HG02970 (cell line): Measurements from ENCODE around the gene INTS15.
"Not testable (repeated sequence)": the region's sequence is repeated elsewhere in the genome, so short reads cannot be mapped to it uniquely, and the experiment has no call there.

Experiments used
- ATAC-seq: cut with Tn5 transposase; IDR thresholded peaks from one replicate; pipeline ENCODE4 v1.9.1; 2021; ENCODE audit warnings: mild to moderate bottlenecking, moderate library complexity, moderate number of reproducible peaks; ENCODE audit not compliant: unreplicated experiment, low FRiP score

The INTS15 gene

DNA sequence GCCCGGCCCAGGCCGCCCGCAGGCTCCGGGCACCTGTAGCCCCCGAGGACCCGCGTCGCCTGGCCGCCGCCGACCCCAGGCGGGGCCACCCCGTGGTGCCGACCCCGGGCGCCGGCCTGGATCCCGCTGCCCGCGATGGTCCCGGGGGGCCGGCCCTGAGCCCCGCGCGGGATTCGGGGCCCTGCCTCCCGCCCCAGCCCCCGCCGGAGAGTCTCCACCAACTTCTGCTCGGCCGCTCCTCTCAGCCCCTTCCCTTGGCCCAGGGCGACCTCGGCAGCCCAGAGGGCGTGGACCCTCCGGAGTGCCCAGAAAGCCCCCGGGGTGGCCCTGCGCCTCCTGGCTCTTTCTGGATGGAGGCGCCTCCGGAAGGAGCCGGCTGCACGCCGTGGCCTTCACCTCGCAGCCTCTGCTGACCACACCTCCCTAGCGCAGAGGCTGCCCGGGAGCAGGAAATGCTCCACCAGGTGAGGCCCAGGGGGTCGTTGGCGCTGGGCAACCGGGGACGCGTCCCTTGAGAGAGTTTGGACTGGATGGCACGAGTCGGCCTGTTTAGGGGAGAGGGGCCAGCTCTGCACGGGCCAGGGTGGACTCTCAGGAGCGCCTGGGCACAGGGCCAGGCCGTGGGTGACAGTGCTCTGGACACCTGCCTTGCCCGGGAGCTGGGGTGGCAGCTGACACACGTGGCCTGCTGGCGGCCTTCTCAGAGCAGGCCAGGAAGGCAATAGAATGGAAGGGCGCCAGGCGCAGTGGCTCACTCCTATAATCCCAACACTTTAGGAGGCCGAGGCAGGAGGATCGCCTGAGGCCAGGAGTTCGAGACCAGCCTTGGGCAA lies 26.1 kb downstream of the INTS15 start:
- no peak for ATAC-seq

DNA sequence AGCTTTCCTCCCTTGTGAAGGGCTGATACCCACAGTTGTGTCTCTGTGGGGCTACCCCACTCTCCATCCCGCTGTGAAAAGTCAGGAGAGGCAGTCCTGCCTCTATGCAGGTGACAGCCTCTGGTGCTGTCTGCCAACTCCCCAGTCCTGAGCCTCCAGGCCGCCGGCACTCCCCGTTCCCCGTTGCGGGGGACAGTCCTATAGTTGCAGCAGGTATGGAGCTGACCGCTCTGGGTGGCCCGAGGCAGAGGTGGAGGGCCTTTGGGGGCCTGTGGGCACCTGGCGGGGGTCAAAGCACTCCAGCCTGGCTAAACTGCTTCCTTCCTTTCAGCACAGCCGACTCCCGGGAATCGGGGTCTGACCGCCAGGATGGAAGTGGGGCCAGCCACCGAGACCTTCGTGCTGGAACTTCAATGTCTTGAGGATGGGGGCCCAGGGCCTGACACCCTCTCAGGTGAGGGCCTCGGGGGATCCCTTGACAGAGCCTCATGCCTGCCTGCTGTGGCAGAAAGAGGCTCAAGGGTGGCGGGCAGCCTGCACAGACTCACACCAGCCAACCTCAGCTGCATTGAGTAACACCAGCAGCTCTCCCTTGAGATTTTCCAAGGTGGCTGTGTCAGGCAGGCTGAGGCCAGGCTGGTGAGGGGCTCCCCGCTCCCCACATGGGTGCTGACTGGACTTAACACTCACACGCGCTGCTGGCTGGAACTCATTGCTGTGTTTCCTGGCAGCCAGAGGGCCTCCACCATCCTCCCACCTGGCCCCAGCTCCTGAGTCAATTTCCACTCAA lies 27.2 kb downstream of the INTS15 start:
- ATAC-seq, result no peak

DNA sequence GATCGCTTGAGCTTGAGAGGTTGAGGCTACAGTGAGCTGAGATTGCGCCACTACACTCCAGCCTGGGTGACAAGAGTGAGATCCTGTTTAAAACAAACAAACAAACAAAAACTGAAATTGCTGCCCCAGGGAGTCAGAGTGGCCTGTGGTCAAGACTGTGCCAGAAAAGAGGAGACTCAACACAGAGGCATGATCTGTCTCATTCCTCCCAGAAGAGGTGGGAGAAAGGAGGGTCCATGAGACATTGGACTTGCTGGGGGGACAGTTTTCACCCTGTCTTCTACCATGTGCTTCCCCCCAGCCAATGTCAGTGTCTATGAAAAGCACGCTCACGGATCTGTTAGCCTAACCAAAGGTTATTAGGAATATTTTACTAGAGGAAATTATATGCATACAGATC lies 28.8 kb downstream of the INTS15 start:
- no peak for ATAC-seq

DNA sequence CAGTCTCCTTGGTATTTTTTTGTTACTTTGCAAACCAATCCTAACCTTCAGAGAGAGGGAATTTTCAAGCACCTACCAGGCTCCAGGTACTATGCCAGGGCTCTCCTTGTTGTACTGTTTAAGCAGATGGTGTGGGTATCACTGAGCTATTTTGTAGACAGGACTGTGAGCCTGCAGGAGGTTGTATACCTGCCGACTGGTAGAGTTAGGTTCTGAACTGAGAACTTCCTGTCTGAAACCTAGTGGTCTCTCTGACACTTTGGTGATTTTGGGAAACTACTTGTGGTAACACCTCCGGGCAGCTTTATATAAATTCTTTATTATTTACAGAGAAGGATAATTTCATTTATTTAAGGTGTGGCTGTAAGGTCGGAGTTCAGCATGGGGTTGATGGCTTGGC lies 30.1 kb downstream of the INTS15 start:
- ATAC-seq, result no peak

DNA sequence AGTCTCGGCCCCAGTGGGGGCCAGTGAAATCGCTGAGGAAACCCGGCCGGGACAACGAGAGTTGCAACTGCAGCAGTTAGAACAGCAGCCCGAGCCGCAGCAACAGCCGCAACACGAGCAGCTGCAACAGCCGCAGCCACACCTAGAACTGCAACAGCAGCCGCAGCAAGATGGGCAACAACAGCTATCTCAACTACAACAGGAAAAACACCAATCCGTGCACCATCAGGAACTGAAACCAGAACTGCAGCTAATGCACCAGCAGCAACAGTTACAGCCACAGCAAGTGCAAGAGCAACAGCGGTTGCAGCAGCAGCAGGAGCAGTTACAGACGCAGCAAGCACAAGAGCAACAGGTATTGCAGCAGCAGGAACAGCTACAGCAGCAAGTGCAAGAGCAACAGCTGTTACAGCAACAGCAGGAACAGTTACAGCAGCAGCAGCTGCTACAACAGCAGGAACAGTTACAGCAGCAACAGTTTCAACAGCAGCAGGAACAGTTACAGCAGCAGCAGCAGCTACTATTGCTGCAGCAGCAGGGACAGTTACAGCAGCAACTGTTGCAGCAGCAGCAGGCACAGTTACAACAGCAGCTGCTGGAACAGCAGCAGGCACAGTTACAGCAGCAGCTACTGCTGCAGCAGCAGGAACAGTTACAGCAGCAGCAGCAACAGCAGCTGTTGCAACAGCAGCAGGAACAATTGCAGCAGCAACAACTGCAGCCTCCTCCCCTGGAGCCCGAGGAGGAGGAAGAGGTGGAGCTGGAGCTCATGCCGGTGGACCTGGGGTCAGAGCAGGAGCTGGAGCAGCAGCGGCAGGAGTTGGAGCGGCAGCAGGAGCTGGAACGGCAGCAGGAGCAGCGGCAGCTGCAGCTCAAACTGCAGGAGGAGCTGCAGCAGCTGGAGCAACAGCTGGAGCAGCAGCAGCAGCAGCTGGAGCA lies 31.6 kb downstream of the INTS15 start:
- no peak for ATAC-seq

DNA sequence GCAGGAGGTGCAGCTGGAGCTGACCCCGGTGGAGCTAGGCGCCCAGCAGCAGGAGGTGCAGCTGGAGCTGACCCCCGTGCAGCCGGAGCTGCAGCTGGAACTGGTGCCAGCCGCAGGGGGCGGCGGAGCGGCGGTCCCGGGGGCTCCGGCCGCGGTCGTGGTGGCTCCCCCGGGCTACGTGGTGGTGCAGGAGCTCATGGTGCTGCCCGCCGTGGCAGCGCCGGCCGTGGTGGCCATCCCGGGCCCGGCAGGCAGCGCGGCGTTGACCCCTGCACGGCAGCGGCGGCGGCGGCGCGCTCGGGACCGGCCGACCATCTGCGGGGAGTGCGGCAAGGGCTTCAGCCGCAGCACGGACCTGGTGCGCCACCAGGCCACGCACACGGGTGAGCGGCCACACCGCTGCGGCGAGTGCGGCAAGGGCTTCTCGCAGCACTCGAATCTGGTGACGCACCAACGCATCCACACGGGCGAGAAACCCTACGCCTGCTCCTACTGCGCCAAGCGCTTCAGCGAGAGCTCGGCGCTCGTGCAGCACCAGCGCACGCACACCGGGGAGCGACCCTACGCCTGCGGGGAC lies 32.4 kb downstream of the INTS15 start:
- ATAC-seq, result no peak

DNA sequence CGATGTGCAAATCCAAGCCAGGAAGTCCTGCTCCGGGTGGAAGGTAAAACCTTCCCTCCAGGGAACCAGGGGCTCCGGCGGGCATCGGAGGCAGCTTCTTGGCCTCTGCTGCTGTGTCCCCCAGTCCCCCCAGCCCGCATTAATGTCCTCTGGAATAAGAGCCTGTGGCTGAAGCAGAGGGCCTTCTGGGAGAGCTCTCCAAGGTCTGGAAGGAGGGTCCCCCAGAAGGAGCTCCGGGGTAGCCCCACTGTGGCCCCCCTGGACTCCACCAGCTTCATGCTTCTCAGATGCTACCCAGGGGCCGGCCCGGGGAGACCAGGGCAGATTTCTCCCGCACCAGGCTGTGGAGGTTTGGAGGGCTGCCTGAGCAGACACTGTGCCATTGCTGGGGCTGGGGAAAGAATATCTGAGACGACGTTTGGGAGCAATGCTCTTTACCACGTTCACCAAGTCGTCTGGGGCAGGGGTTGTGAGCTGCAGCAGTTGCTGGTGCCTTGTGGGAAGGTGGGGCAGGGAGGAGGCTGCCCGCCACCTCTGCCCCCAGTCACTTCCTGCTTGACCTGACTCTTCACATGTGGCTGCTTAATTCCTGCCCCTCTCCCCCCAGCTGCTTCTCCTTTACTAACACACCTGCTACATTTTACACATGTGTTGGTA lies 33.9 kb downstream of the INTS15 start:
- no peak for ATAC-seq

DNA sequence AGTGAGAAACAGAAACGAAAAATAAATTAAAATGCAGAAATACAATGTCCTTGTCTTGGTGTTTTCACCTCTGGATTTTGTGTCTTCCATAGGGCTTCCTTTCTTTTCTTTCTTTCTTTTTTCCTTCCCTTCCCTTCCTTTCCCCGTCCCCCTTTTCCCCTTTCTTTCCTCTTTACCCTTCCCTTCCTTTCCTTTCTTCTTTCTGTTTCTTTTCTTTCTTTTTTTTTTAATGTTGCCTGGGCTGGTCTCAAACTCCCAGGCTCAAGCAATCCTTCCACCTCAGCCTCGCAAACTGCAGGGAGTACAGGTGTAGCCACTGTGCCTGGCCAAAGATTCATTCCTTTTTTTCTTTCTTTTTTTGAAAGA lies 34.4 kb downstream of the INTS15 start:
- ATAC-seq, result no peak

DNA sequence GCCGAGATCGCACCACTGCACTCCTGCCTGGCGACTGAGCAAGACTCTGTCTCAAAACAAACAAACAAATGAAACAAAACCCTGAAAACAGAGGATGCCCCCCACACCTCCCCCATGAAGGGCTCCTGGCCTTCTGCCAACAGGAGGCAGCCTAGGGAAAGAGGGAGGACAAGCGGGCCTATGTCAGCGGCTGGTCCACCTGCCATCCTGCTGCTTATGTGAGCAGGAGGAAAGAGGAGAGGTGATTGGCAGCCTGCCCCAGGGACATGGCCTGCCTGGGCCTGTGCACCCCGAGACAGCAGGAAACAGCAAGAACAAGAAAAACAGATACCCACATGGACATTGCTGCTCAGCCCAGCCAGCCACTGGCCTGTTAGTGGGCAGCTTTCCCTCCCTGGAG lies 38.2 kb downstream of the INTS15 start:
- ATAC-seq, result no peak

DNA sequence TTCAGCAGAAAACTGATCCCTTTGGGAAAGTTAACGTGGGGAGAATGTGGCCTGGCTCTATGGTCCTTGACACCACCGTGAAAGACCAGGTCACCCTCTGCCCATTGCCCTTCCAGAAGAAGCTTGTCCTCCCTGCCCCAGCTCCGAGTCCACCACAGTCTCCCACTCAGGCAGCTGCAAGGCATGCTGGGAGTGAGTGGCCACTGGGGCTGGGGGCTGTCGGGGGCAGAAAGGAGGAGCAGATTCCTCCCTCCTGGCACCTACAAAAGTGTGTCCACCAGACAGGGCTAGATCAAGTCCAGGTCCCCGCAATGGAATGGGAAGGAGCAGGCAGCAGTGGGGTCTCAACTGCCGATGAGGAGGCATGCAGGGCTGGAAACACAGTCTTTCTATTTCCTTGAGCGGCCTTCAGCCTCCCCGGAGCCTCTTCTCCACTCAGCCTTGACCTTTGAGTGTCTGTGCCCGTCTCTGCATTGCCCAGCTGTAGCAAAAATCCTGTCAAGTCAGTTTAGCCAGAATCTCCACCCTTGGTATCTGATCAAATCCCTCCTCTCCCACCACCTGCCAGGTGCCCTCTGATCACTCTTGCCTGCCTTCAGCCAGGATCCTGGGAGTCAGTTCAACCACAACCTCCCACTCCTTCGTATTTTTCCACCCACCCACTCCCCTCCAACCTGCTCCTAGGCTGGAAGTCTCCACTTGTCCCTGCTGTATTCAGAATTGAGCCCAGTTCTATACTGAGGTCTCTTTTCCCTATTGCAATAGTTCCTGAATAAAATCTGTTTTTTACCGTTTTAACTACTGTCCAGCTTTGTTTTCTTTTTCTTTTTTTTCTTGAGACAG lies 40.4 kb downstream of the INTS15 start:
- ATAC-seq, result no peak

DNA sequence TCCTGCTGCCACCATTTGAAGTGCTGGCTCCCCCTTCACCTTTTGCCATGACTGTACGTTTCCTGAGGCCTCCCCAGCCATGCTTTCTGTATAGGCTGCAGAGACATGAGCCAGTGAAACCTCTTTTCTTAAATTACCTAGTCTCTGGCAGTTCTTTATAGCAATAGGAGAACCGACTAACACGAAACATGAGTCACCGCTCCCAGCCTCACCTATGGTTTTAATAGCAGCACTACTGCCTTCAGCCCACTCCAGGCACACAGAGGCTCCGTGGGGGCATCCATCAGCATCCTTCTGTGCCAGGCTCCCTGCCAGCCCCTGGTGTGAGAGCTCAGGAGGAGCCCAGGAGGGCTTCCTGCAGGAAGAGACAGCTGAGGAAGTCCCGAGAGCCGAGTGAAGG lies 41.8 kb downstream of the INTS15 start:
- ATAC-seq, result no peak

DNA sequence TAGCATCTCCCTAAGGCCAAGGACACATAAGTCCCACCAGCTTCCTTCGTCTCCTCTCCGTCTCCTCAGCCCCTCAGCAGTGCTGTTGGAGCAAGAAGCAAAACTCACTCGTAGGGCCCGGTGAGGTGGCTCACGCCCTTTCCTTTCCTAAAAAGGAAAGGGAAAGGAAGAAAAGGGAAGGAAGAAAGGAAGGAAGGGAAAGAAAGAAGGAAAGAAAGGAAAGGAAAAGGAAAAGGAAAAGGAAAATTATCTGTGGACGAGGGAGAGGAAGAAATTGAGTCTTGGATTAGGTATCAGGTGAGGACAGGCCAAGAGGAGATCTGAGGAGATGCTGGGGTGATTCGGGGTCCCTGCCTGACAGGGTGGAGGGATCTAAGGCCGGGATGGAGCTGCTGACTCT lies 44.2 kb downstream of the INTS15 start:
- ATAC-seq, result no peak

DNA sequence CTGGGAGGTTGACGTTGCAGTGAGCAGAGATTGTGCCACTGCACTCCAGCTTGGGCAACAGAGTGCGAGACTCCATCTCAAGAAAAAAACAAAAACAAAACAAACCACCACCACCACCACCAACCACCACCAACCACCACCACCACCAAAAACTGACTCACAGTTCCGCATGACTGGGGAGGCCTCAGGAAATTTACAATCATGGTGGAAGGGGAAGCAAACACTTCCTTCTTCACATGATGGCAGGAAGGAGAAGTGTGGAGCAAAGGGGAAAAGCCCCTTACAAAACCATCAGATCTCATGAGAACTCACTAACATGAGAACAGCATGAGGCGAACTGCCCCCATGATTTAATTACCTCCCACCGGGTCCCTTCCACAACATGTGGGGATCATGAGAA lies 45.1 kb downstream of the INTS15 start:
- ATAC-seq, result not testable (repeated sequence)

DNA sequence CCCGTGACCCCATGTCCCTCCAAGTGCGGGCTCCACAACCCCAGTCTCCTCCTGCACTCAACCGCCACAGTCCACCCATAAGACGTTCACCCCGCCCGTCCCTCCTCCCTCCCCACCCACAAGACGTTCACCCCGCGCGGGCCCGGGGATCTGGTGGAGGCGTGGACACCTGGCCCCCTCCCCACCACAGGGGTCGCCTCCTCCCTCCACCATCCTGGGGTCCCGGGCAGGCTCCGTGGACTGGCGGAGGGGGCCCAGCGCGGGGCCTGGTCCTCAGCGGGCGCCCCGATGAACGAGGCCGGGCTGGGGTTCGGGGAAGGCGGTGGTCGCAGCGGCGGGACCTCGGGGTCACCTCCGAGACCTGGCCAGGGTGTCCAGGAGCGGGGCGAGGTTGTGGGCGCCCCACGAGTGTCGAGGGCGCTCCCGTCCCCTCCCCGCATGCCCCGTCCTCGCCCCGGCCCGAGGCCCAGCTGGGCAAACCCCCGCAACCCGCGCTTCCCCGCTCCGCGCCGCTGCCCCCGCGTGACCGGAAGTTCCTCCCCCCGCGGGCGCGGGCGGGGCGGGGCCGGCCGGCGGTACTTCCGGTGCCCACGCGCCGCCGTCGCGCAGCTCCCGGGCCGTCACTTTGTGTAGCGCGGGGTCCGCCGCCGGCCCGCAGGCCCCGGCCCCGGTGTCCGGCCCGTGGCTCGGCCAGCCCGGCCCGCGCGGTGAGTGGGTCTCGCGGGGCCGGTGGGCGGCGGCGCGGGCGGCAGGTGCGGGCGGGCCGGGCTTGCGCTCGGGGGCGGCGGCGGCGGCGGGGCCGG lies 47.1 kb downstream of the INTS15 start, which contains the start of gene ZNF316:
TSS of gene ZNF316 (plus strand) at position 578 of the 803 bp plus-strand sequence. CDS start 5,092 bp downstream, outside the sequence.
- peak; percentile 69 for ATAC-seq

DNA sequence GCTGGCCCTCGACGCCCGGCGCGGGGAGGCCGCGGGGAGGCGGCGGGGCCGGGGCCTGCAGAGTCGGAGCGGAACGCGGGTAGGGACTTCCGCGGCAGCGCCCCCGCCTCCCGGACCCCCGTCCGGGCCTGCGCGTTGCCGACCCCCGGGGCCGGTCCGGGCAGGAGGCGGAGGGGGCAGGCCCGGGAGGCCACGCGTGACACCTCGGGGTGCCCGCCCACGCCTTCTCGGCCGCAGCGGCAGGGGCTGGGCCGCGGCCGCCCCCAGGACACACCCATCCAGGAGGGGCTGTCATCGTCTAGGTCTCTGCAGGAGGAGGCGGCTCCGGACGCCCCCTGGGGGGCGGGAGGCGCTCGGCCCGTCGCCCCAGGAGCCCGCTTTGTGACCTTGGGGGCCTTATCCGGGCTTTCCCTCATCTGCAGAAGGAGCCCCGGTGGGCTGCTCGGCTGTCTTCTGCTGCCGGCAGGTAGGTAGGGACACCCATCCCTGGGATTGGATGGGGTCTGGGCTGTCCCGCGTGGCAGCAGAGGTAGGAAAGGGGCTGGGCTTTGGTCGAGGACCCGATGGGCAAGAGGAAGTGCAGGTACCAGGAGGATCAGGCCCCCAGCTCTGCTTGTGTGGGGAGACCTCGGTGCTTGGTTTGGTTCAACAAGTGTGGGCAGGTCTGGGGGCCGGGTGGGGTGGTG lies 47.9 kb downstream of the INTS15 start:
- ATAC-seq, result peak; percentile 69

DNA sequence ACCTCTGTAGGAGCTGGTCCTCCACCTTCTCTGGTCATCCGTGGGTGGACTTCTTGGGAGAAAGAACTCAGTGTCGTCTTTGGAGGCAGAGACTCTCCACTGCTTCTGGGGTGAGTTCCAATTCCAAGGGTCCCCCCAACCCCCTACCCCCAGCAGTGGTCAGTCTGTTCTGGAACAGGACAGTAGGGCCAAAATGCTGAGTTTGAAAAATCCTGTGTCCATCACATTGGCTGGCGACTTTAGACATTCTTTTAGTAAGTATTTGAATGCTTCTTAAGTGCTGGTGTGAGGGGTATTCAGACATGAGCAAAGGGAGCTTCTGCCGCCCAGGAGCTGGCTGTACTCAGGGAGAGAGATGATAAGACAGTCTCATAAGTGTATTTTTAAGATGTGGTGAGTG lies 49.2 kb downstream of the INTS15 start:
- no peak for ATAC-seq

DNA sequence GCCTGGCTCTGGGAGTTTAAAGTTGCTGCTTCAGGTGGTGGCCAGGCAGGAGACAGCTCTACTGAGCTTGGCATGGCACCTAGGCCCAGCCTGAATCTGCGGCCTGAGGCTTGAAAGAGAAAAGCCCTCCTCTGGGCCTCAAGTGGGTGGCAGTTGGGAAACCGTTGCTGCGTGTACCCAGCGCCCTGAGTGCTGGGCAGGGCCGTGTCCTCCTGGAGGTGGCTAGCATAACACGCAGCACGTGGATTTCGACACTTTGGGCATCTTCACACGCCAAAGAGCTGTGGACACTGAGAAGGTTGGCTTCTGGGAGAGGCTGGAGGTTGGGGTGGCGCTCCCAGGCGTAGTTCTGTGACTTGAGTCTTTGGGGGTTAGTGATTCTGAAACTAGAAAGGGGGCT lies 49.8 kb downstream of the INTS15 start:
- no peak for ATAC-seq
